Esophagus muscularis mucosa (tissue), 4 donors: ENCODE data around the gene AIPL1. TPM values are rescaled to one million over a fixed set of nuclear protein-coding genes. Genes with fewer than 3 reads are reported as not detected.
A peak's percentile ranks its signal among the peaks of the same experiment; 100 is the strongest.

Experiments used
- DNase-seq: peaks from one replicate; pipeline ENCODE4 v3.0.0-alpha.2; 2017; ENCODE audit errors: extremely low spot score
- H3K27ac ChIP-seq, 4 donors: fragments of 200-600 bp; sonication (generic); replicated peaks in 1 of 4; 1 replicate in 3 of 4; 2 replicates in 1 of 4; pipeline ENCODE4 v1.5.1; 2016 to 2019; ENCODE audit warnings: mild to moderate bottlenecking in 1 of 4
- H3K27me3 ChIP-seq, 4 donors: fragments of 200-600 bp; sonication (generic); one replicate each; pipeline versions ENCODE4 v1.5.1 to v1.6.0; 2016 to 2019
- H3K36me3 ChIP-seq, 4 donors: fragments of 200-600 bp; sonication (generic); one replicate each; pipeline ENCODE4 v1.5.1; 2016 to 2019
- H3K4me1 ChIP-seq, 4 donors: fragments of 200-600 bp; sonication (generic); one replicate each; pipeline ENCODE4 v1.5.1; 2016 to 2019
- H3K4me3 ChIP-seq, 4 donors: fragments of 200-600 bp; sonication (generic); 1 replicate in 2 of 4; 2 replicates in 2 of 4; pipeline ENCODE4 v1.5.1; 2016 to 2019; ENCODE audit warnings: mild to moderate bottlenecking in 4 of 4, moderate library complexity in 1 of 4
- H3K9me3 ChIP-seq, 4 donors: fragments of 200-600 bp; sonication (generic); 1 replicate in 3 of 4; 2 replicates in 1 of 4; pipeline ENCODE4 v1.5.1; 2016 to 2019
- EP300 ChIP-seq: sonication (generic); formaldehyde crosslinking; IDR thresholded peaks from one replicate; pipeline ENCODE4 v1.6.1; 2017; ENCODE audit warnings: antibody characterized with exemption
- POLR2A ChIP-seq: fragments of 450-650 bp; IDR thresholded peaks from one replicate; pipeline ENCODE4 v1.6.1; 2017; ENCODE audit warnings: antibody characterized with exemption, moderate library complexity, mild to moderate bottlenecking, low read depth
- POLR2AphosphoS5 ChIP-seq, 2 donors: sonication (generic); formaldehyde crosslinking; IDR thresholded peaks; one replicate each; pipeline ENCODE4 v1.6.1; 2017; ENCODE audit warnings: antibody characterized with exemption in 2 of 2
- WGBS: methylation state at CpG from one replicate; pipeline ENCODE4 v1.1.5; 2018; 5-methylcytosine and 5-hydroxymethylcytosine counted together
- intact Hi-C: fragments of 100-400 bp; cut with DNase I; formaldehyde crosslinking; loops from one replicate; pipeline ENCODE4 v1.15.1; 2023
- total RNA-seq, 4 donors: library from RNA; depleted of rRNA; stranded (reverse); fragments of >200 nt; gene quantifications; one replicate each; pipeline versions ENCODE4 v1.1.0 to v1.2.1, GENCODE V29; 2016
- TF ChIP-seq, protein P1 (sequence below), 3 experiments: fragments of 200-600 bp in 2 of 3; fragments of 450-650 bp in 1 of 3; sonication (generic) in 2 of 3; IDR thresholded peaks; one replicate each; pipeline ENCODE4 v1.5.1; 2017 to 2019; ENCODE audit warnings: antibody characterized with exemption in 3 of 3, mild to moderate bottlenecking in 2 of 3, moderate library complexity in 1 of 3

The AIPL1 gene
- total RNA-seq, 4 donors from 2014 or later, result not detected

DNA sequence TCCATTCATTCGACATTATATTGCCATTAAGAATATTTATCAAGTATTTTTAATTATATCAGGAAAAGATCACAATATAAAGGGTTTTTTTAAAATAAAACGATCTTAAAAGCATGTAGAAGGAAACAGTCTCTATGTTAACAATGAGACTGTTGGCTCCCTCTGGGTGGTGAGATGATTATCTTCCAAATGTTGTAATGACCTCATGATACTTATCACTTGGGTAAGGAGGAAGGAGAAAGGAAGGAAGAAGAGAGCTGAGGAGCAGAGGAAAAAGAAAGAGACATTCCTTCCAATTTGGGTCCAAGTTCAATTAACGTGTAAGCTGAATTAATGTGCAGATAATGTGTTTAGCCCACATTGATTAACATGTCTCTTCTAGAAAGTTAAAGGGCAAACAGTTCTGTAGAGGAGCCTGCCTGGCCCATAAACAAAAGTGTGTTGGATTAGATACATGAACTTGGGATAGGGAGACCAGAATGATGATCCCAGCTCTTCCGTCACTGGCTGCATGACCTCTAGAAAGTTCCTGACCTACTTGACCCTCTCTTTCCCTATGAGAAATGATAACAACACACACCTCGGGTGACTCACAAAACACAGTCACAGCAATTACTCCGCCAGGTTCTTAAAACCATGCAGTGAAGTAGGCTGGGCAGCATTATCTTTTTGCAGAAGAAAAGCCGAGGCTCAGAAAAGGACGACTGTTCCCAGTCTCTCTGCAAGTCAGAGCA, 41.3 kb upstream of the AIPL1 start:
- no peak overlapping the region for H3K4me3 ChIP-seq
- H3K4me1 ChIP-seq, result peaks cover 0 to 44% (median 29%) of the 10 kb centered on the region in 4 donors
- H3K36me3 ChIP-seq, result peaks cover 0 to 53% (median 22%) of the 10 kb centered on the region in 4 donors
- no peaks in the 10 kb centered on the region for H3K9me3 ChIP-seq
- 63% methylated on average over 8 of the region's 8 CpGs for WGBS
- H3K27me3 ChIP-seq, result no peaks in the 10 kb centered on the region
- intact Hi-C loops, result no loop called here
- peak overlapping the region in 3 of 4 donors; percentile 40 to 65 (median 47) for H3K27ac ChIP-seq
- no peak for TF ChIP-seq EP300
- TF ChIP-seq, protein P1, sequence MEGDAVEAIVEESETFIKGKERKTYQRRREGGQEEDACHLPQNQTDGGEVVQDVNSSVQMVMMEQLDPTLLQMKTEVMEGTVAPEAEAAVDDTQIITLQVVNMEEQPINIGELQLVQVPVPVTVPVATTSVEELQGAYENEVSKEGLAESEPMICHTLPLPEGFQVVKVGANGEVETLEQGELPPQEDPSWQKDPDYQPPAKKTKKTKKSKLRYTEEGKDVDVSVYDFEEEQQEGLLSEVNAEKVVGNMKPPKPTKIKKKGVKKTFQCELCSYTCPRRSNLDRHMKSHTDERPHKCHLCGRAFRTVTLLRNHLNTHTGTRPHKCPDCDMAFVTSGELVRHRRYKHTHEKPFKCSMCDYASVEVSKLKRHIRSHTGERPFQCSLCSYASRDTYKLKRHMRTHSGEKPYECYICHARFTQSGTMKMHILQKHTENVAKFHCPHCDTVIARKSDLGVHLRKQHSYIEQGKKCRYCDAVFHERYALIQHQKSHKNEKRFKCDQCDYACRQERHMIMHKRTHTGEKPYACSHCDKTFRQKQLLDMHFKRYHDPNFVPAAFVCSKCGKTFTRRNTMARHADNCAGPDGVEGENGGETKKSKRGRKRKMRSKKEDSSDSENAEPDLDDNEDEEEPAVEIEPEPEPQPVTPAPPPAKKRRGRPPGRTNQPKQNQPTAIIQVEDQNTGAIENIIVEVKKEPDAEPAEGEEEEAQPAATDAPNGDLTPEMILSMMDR (IDR thresholded peaks at IDR 0.05), result no peak
- no peak for TF ChIP-seq POLR2AphosphoS5 (IDR thresholded peaks at IDR 0.05)
- no peak for TF ChIP-seq POLR2A
- no peak for DNase-seq

DNA sequence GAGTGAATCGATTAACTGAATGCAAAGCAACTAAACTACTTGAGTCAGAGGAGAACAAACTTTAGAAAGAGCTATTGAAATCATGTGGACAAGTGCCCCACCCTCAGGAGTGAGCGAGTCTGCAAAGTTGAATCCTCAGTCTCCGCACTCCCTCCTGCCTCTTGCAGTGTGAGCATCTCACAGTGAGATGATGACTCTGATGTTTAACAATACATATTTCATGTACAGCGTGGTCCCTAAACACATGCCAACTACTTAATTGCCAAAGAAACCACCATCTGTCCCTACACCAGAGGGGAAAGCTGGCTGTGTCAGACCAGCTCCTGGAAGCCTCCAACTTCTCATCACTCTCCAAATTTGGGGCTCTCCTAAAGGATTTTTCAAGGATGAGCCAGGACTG, 40.5 kb upstream of the AIPL1 start:
- no peak for DNase-seq
- WGBS, result 39% methylated on average over 4 of the region's 4 CpGs
- H3K4me3 ChIP-seq, result no peak overlapping the region
- peak overlapping the region in 3 of 4 donors; percentile 5 to 65 (median 40) for H3K27ac ChIP-seq
- peaks cover 0 to 54% (median 26%) of the 10 kb centered on the region in 4 donors for H3K36me3 ChIP-seq
- TF ChIP-seq, protein P1 (IDR thresholded peaks at IDR 0.05), result no peak
- TF ChIP-seq EP300 (no peak), POLR2AphosphoS5 (IDR thresholded peaks at IDR 0.05) (no peak), POLR2A (no peak)
- H3K9me3 ChIP-seq, result no peaks in the 10 kb centered on the region
- intact Hi-C loops, result no loop called here
- H3K4me1 ChIP-seq, result peaks cover 0 to 44% (median 29%) of the 10 kb centered on the region in 4 donors
- no peaks in the 10 kb centered on the region for H3K27me3 ChIP-seq

DNA sequence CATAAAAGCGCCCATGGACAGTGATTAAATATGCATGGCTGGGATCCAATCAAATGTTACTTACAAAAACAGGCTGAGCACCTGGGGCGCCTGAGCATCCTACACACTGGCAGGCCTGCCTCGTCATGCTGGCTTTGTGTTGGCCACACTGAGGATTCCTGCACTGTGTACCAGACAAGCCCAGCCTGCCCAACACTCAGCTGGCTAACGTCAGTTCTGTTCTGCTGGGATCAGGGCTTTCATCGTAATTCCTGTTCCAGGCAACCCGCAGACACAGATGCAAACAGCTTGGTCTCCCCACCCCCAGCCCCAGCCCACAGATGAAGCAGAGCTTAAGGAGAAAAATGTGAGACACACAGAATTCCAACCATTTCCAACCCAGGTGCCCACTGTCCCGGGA, 40.0 kb upstream of the AIPL1 start:
- Histone ChIP-seq H3K4me3 (no peak overlapping the region), H3K4me1 (peaks cover 0 to 41% (median 29%) of the 10 kb centered on the region in 4 donors), H3K27me3 (no peaks in the 10 kb centered on the region), H3K27ac (peak overlapping the region in 3 of 4 donors; percentile 5 to 65 (median 40)), H3K9me3 (no peaks in the 10 kb centered on the region), H3K36me3 (peaks cover 0 to 59% (median 29%) of the 10 kb centered on the region in 4 donors)
- intact Hi-C loops, result loop anchor here (5.0 kb wide), 2 partner anchors 82 to 167 kb away; partner anchors contain the start of genes KIAA0753, PITPNM3 and TXNDC17
- 73% methylated on average over 7 of the region's 7 CpGs for WGBS
- TF ChIP-seq, protein P1 (IDR thresholded peaks at IDR 0.05), result no peak
- peak; percentile 8 to 33 for TF ChIP-seq POLR2AphosphoS5 (IDR thresholded peaks at IDR 0.05)
- no peak for DNase-seq

- H3K9me3 ChIP-seq, result no peaks in the 10 kb centered on the region
- TF ChIP-seq POLR2A, result no peak
- TF ChIP-seq, protein P1 (IDR thresholded peaks at IDR 0.05), result no peak
- TF ChIP-seq EP300, result no peak
- no peaks in the 10 kb centered on the region for H3K27me3 ChIP-seq
- WGBS, result 92% methylated on average over 22 of the region's 22 CpGs
- H3K36me3 ChIP-seq, result peaks cover 0 to 65% (median 32%) of the 10 kb centered on the region in 4 donors
- H3K4me3 ChIP-seq, result no peak overlapping the region
- intact Hi-C loops, result loop anchor here (5.0 kb wide), 2 partner anchors 83 to 168 kb away; partner anchors contain the start of genes KIAA0753, PITPNM3 and TXNDC17
- peaks cover 0 to 40% (median 29%) of the 10 kb centered on the region in 4 donors for H3K4me1 ChIP-seq
- H3K27ac ChIP-seq, result peak overlapping the region in 1 of 4 donors; percentile 65
- DNase-seq, result no peak
These were observed 39.5 kb upstream of the AIPL1 start for GRCh38 chr17:6474376-6474775.
